SK-N-SH (cell line): ENCODE measurements around the gene ADAD2. TPM values are rescaled to one million over a fixed set of nuclear protein-coding genes. Genes with fewer than 3 reads are reported as not detected.

Experiments
- CTCF ChIA-PET: fragments of 300-600, 350-600 bp; formaldehyde crosslinking; extraction: SDS; loops from one replicate; lab custom pipeline; 2021; lab: Yijun Ruan, JAX
- POLR2A ChIA-PET: fragments of 350-600 bp; sonication (Branson Sonifier 250); formaldehyde crosslinking; extraction: SDS; loops from one replicate; lab custom pipeline; 2020; ENCODE audit warnings: antibody characterized with exemption, inconsistent platforms; lab: Yijun Ruan, JAX
- DNase-seq: peaks from one replicate; pipeline ENCODE4 v3.0.0; 2012
- H2AFZ ChIP-seq: fragments of 200-600 bp; sonication (generic); 2 replicates; pipeline ENCODE4 v1.8.1; 2016; ENCODE audit warnings: antibody characterized with exemption, mild to moderate bottlenecking, low read depth
- H3F3A ChIP-seq: fragments of 200-600 bp; sonication (generic); replicated peaks from 2 replicates; pipeline ENCODE3; 2016; ENCODE audit warnings: antibody characterized with exemption, mild to moderate bottlenecking; ENCODE audit not compliant: insufficient read depth
- H3K27ac ChIP-seq, 2 experiments: fragments of 200-500 bp in 1 of 2; fragments of 200-600 bp in 1 of 2; sonication (Bioruptor generic) in 1 of 2; sonication (generic), shearing (Covaris generic) in 1 of 2; 2 replicates each; pipeline versions ENCODE4 v1.5.1 to v1.6.1; 2014 to 2016; ENCODE audit warnings: low read depth in 2 of 2, inconsistent platforms in 1 of 2, low read length in 1 of 2, mild to moderate bottlenecking in 1 of 2, mixed read lengths in 1 of 2
- H3K27me3 ChIP-seq: fragments of 200-600 bp; sonication (generic), shearing (Covaris generic); 2 replicates; pipeline ENCODE4 v1.6.1; 2016; ENCODE audit warnings: mixed run types; ENCODE audit not compliant: insufficient read depth
- H3K36me3 ChIP-seq, 2 experiments: fragments of 200-500 bp in 1 of 2; fragments of 200-600 bp in 1 of 2; sonication (Bioruptor generic) in 1 of 2; sonication (generic) in 1 of 2; replicated peaks in 1 of 2; 2 replicates each; pipeline versions ENCODE3 to v1.5.1; 2014 to 2016; ENCODE audit warnings: low read length in 1 of 2, mild to moderate bottlenecking in 1 of 2; ENCODE audit not compliant: insufficient read depth in 2 of 2, control insufficient read depth in 1 of 2
- H3K4me1 ChIP-seq, 2 experiments: fragments of 200-500 bp in 1 of 2; fragments of 200-600 bp in 1 of 2; sonication (Bioruptor generic) in 1 of 2; sonication (generic), shearing (Covaris generic) in 1 of 2; 2 replicates each; pipeline versions ENCODE4 v1.5.1 to v1.6.1; 2014 to 2016; ENCODE audit warnings: low read depth in 1 of 2, low read length in 1 of 2, mixed run types in 1 of 2; ENCODE audit not compliant: insufficient read depth in 2 of 2, control insufficient read depth in 1 of 2
- H3K4me2 ChIP-seq: fragments of 200-600 bp; sonication (generic), shearing (Covaris generic); 2 replicates; pipeline ENCODE4 v1.6.1; 2017; ENCODE audit warnings: mixed run types
- H3K4me3 ChIP-seq, 2 experiments: fragments of 200-500 bp in 1 of 2; fragments of 200-600 bp in 1 of 2; sonication (Bioruptor generic) in 1 of 2; sonication (generic), shearing (Covaris generic) in 1 of 2; 2 replicates each; pipeline versions ENCODE4 v1.5.1 to v1.8.1; 2014 to 2016; ENCODE audit warnings: low read depth in 2 of 2, inconsistent platforms in 1 of 2, low read length in 1 of 2, mild to moderate bottlenecking in 1 of 2, mixed read lengths in 1 of 2, moderate library complexity in 1 of 2
- H3K79me2 ChIP-seq: fragments of 200-600 bp; sonication (generic); 2 replicates; pipeline ENCODE4 v1.8.1; 2017; ENCODE audit warnings: mild to moderate bottlenecking; ENCODE audit not compliant: insufficient read depth
- H3K9ac ChIP-seq: fragments of 200-600 bp; sonication (generic); 2 replicates; pipeline ENCODE4 v1.6.1; 2017; ENCODE audit warnings: mixed run types
- H3K9me2 ChIP-seq: fragments of 200-600 bp; sonication (generic); 2 replicates; pipeline ENCODE4 v1.6.1; 2017; ENCODE audit warnings: mixed run types
- H3K9me3 ChIP-seq: fragments of 200-600 bp; sonication (generic); 2 replicates; pipeline ENCODE4 v1.6.1; 2017; ENCODE audit warnings: mixed run types, mild to moderate bottlenecking, moderate library complexity
- H4K20me1 ChIP-seq: fragments of 200-600 bp; sonication (generic); 2 replicates; pipeline ENCODE4 v1.6.1; 2017; ENCODE audit warnings: mild to moderate bottlenecking, mixed run types; ENCODE audit not compliant: insufficient read depth
- CTCF ChIP-seq: fragments of 200-600 bp; sonication (generic); IDR thresholded peaks from 2 replicates; pipeline ENCODE4 v1.6.1; 2017; ENCODE audit warnings: antibody characterized with exemption, mild to moderate bottlenecking, moderate library complexity
- EP300 ChIP-seq, 2 experiments: IDR thresholded peaks; 2 replicates each; pipeline versions ENCODE4 v1.4.0 to v1.6.1; 2012; ENCODE audit warnings: borderline replicate concordance in 1 of 2, low read depth in 1 of 2, low read length in 1 of 2
- FOXJ3 ChIP-seq: sonication (generic); formaldehyde crosslinking; IDR thresholded peaks from 2 replicates; pipeline ENCODE4 v1.5.1; 2020; ENCODE audit warnings: mild to moderate bottlenecking, missing genetic modification reagents
- GABPA ChIP-seq: IDR thresholded peaks from 2 replicates; pipeline ENCODE4 v1.4.0; 2012; ENCODE audit warnings: low read depth, mild to moderate bottlenecking
- IRF3 ChIP-seq: fragments of 150-350 bp; IDR thresholded peaks from 2 replicates; pipeline ENCODE4 v1.6.1; 2016; ENCODE audit warnings: mild to moderate bottlenecking, low read depth, low read length
- NRF1 ChIP-seq: IDR thresholded peaks from 2 replicates; pipeline ENCODE4 v1.6.1; 2012; ENCODE audit warnings: low read depth, mild to moderate bottlenecking, low read length
- RCOR1 ChIP-seq: fragments of 150-350 bp; IDR thresholded peaks from 2 replicates; pipeline ENCODE4 v1.6.1; 2017; ENCODE audit warnings: antibody characterized with exemption, low read length
- REST ChIP-seq: IDR thresholded peaks from 2 replicates; pipeline ENCODE4 v1.6.1; 2012; ENCODE audit warnings: mild to moderate bottlenecking, low read depth, low read length, moderate library complexity
- TCF12 ChIP-seq: IDR thresholded peaks from 2 replicates; pipeline ENCODE4 v1.4.0; 2012
- TEAD4 ChIP-seq: IDR thresholded peaks from 2 replicates; pipeline ENCODE4 v1.4.0; 2012; ENCODE audit warnings: mild to moderate bottlenecking, borderline replicate concordance; ENCODE audit not compliant: insufficient read depth
- USF2 ChIP-seq: fragments of 150-350 bp; IDR thresholded peaks from 2 replicates; pipeline ENCODE4 v1.6.1; 2017; ENCODE audit warnings: antibody characterized with exemption, low read length, low read depth, borderline replicate concordance
- YY1 ChIP-seq: IDR thresholded peaks from 2 replicates; pipeline ENCODE4 v1.4.0; 2012; ENCODE audit warnings: low read depth, mild to moderate bottlenecking
- WGBS: methylation state at CpG from one replicate; pipeline ENCODE4 v1.1.6; 2017; ENCODE audit warnings: low lambda C conversion rate; 5-methylcytosine and 5-hydroxymethylcytosine counted together
- polyA plus RNA-seq, 3 experiments: library from polyadenylated mRNA; depleted of rRNA; stranded (reverse); fragments of >200 nt; gene quantifications; 2 replicates each; pipeline ENCODE4 v1.2.3, GENCODE V29; 2012

The ADAD2 gene
- polyA plus RNA-seq, 1 of the 3 experiments (the other 2 are of a cell fraction) = not detected

GRCh38 chr16:84237994-84238750 is 47.2 kb downstream of the ADAD2 start:
- Histone ChIP-seq H3K9me2 (no peaks in the 10 kb centered on the region), H3K9ac (no peak overlapping the region), H3F3A (no peaks in the 10 kb centered on the region), H3K9me3 (no peaks in the 10 kb centered on the region), H3K36me3 (no peaks in the 10 kb centered on the region), H3K27ac (no peak overlapping the region), H3K79me2 (no peaks in the 10 kb centered on the region), H3K4me3 (no peak overlapping the region), H3K27me3 (no peaks in the 10 kb centered on the region; the same call in 1 of the 2 replicates), H3K4me1 (peaks cover 0 to 19% of the 10 kb centered on the region in 2 experiments; a peak in 1 of 4 replicates), H2AFZ (no peak overlapping the region), H4K20me1 (no peaks in the 10 kb centered on the region), H3K4me2 (no peak overlapping the region)
- DNase-seq = no peak
- ChIA-PET POLR2A (no interaction called here), CTCF (interaction anchor here (1.1 to 1.7 kb wide), 4 partner anchors 19 to 273 kb away, joined by 3 to 5 read pairs (median 4); partner anchors contain the start of gene TAF1C)
- 79% methylated on average over 17 of the region's 17 CpGs for WGBS
- TF ChIP-seq CTCF (no peak), EP300 (IDR thresholded peaks at IDR 0.05; ENCODE audit: borderline replicate concordance in 1 of 2, low read depth in 1 of 2, low read length in 1 of 2) (no peak), GABPA (no peak), NRF1 (no peak), IRF3 (no peak), TEAD4 (no peak), YY1 (no peak), USF2 (no peak), TCF12 (no peak), RCOR1 (no peak), REST (no peak), FOXJ3 (no peak)
